GM23248 (cell line): ENCODE measurements around the gene CHST14.

Source experiments
- EZH2 ChIP-seq: fragments of 200-600 bp; sonication (generic); IDR thresholded peaks from 2 replicates; pipeline ENCODE4 v1.6.1; 2018; ENCODE audit warnings: antibody characterized with exemption, mild to moderate bottlenecking; ENCODE audit not compliant: insufficient read depth, poor library complexity, severe bottlenecking
- EZH2phosphoT487 ChIP-seq: fragments of 200-600 bp; sonication (generic); IDR thresholded peaks from 2 replicates; pipeline ENCODE4 v1.6.1; 2018; ENCODE audit warnings: antibody characterized with exemption, moderate library complexity, mild to moderate bottlenecking, low read depth; ENCODE audit not compliant: insufficient read depth

GRCh38 chr15:40460404-40460803 lies 10.4 kb upstream of the CHST14 start:
- no peak for TF ChIP-seq EZH2
- TF ChIP-seq EZH2phosphoT487, result no peak
